GM18519 (cell line): ENCODE data around the gene PLXNA2.

ENCODE experiments used
- ATAC-seq: cut with Tn5 transposase; IDR thresholded peaks from one replicate; pipeline ENCODE4 v1.9.1; 2021; ENCODE audit warnings: mild to moderate bottlenecking, moderate library complexity; ENCODE audit not compliant: unreplicated experiment, low FRiP score

The PLXNA2 gene

GRCh38 chr1:207990455-207990854 is 253.7 kb downstream of the PLXNA2 start:
- ATAC-seq = no peak

- no peak for ATAC-seq
Measured at GRCh38 chr1:207988326-207989165, 255.6 kb downstream of the PLXNA2 start.

DNA sequence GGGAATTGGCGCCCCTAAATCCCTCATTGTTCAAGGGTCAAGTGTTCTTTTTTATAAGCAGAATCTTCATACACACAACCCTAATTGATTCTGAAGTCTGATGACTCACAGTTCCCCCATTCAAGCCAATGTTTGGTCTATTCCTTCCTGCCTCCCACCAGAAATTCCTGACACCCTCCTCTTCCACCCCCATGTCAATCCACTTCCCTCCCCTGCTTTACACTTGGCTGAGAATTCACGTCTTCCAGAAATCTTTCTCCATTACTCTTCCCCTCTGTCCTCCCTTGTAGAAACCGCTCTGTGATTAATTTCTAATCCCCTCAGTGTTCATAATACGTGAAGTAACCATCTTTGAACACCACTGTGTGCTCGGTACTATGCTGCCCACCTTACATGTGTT is 257.0 kb downstream of the PLXNA2 start:
- no peak for ATAC-seq

DNA sequence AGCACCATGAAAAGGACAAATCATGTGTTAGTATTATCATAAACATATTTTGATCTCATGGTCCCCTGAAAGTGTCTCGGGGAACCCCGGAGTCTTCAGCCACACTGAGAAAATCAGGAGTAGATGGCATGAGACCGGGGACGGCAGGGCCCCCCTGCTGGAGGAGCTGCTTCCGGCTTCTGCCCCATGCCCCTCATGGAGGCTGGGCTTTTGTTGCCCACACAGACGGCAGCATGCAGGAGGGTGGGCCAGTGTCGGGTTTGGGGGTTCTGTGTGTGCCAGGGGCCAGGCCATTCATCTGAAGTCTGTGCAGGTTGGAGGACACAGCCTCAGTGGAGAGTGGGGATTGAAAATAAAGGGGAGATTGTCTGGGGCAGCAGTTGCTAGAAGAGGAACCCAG is 258.2 kb downstream of the PLXNA2 start:
- no peak for ATAC-seq

DNA sequence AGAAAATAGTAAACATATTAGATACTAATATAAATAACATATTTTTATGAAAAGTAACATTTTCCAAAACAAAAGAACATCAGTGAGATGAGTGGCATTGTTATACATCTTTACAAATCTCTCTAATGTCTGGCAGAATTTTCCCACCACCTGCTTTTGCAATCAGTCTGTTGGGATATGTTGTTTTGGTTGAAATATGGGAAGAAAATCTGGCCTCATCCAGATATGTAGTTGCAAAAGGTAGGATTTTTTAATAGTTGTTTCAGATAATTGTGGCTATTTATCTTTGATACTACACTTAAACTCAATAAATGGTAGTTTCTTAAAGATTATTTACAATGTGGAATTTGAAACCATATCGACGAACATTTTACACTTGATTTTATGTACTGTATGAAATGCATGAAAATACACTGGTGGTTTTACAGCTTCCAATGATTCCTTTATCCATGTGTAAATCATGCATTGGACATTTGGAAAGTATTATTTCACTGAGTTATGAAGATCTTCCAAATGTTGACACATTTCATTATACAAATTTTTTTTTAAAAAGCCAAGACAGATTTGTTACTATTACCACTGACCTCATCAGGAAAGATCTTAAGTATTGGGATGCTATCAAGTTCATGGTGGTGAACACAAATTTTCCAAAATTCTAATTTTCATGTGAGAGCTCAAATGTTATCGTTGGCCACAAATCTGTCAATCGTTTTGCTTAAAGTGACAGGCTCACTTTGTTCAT is 259.2 kb downstream of the PLXNA2 start:
- no peak for ATAC-seq

DNA sequence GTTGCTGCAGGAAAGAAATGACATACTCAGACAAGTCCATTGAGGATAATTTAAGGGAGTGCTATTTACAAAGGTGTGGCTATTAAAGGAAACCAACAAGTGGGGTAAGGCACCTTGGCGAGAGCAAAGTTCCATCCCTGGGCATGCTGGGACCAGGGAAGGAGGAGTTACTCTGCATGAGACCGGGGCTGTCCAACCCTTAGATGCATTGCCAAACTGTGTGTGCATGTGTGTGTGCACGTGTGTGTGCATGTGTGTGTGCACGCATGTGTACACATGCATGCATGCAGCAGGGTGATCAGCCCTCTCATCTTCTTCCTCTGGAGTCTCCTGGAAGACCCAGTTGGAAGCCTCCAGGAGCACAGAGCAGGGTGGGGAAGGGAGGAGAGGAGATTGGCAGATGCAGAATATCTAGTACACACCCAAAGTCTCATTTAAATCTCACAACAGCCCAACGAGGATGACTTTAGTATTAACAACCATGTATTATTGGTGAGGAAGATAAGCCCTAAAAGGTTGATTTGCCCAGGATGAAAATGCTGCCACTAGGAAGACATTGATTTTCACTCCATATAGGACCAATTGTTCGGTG is 261.0 kb downstream of the PLXNA2 start:
- no peak for ATAC-seq

DNA sequence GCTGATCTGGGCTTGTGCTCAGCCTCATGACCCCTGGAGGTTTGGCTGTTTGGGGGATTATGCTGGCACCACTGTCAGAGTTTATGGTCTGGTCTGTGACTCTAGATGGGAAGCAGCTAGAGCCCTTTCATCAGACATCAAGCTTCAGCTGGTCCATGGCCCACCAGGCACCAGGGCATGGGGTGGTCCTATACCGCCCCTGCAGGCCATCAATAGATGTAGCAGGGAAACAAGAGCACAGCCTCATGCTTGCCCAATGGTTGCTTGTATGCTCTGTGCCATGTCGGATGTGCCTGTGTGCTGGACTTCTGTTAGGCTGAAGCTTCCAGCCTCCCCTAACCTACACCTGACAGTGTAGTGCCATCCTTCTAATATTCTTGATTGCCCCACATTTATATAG is 262.2 kb downstream of the PLXNA2 start:
- ATAC-seq = no peak

DNA sequence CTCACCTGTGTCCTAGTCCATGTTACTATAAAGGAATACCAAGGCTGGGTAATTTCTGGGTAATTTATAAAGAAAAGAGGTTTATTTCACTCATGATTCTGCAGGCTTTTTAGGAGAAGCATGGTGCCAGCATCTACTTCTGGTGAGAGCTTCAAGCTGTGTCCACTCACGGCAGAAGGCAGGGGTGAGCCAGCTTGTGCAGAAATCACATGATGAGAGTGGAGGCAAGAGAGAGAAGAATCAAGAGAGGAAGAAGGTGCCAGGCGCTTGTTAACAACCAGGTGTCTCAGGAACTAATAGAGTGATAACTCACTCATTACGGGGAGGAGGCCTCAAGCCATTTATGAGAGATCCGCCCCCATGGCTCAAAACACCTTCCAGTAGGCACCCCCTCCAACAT is 265.7 kb downstream of the PLXNA2 start:
- no peak for ATAC-seq

DNA sequence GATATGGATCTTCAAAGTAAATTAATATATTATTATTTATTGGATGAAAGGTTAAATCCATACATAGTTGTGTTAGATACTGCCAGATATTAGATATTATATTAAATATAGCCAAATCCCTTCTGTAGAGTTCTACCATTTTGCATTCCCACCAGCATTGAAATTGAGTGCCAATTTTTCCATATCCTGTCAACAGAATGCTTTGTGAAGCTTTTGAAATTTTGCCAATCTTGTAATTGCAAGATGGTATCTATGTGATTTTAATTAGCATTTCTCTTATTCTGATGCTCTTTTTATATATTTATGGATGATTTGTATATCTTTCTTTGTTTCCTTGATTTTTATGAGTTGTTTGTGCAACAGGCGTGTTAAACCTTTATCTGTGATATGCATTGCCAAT is 266.3 kb downstream of the PLXNA2 start:
- ATAC-seq = no peak

DNA sequence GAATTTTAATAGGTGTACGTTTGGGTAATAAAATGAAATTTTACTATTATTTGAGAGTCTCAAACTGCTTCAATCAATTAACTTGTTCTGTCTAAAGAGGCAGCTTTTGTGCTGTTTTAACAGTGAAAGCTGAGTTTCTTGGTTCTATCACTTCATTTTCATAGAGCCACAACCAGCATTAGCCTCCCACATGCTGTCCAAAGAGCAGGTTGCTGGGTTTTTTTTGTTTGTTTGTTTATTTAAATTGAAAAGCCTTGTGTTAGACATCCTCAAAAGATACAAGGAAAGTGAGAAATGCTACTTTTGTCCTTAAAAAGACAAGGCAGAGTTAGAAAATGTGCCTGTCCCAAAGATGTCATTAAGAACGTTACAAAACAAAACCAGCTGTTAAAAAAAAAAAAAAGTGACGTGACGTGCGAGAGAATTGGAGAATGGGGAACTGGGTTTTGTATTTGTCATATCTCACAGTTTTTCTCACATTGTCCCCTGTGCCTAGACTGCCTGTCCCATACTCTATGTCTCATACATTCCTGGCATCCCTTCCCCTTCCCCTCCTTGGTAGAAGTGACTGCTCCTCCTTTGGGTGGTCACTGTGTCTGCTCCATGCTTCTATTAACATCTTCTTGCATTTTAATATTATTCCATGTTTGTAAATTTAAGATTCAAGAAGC is 270.2 kb downstream of the PLXNA2 start:
- ATAC-seq = no peak

- ATAC-seq = no peak
Measured at GRCh38 chr1:207972337-207972736, 271.8 kb downstream of the PLXNA2 start.
